Pancreas (tissue), 10 donors: ENCODE results near the gene SURF2. TPM values are rescaled to one million over a fixed set of nuclear protein-coding genes. Genes with fewer than 3 reads are reported as not detected.
"Not testable (repeated sequence)": the region's sequence is repeated elsewhere in the genome, so short reads cannot be mapped to it uniquely, and the experiment has no call there.

Source experiments
- ATAC-seq, 4 donors: fragments of 200-7000 bp; cut with Tn5 transposase; one replicate each; pipeline versions ENCODE4 v1.8.0 to v1.9.1; 2020; ENCODE audit warnings: mild to moderate bottlenecking in 4 of 4, moderate library complexity in 4 of 4
- DNase-seq, 6 donors: peaks; one replicate each; pipeline ENCODE4 v3.0.0-alpha.2; 2020
- FAIRE-seq: peaks from 2 replicates; lab custom pipeline; 2012; peaks lifted over from hg19 to GRCh38; lab: Jason Lieb, UNC
- H3K27ac ChIP-seq, 4 donors: fragments of 200-600 bp; sonication (generic); 1 replicate in 3 of 4; 2 replicates in 1 of 4; pipeline versions ENCODE4 v1.5.0 to v1.8.0; 2020
- H3K27me3 ChIP-seq, 4 donors: fragments of 200-600 bp; one replicate each; pipeline ENCODE4 v1.8.0; 2021
- H3K36me3 ChIP-seq, 3 donors: fragments of 200-600 bp; sonication (generic) in 1 of 3; one replicate each; pipeline versions ENCODE4 v1.5.0 to v1.8.0; 2020 to 2021
- H3K4me1 ChIP-seq, 3 donors: fragments of 200-600 bp; one replicate each; pipeline ENCODE4 v1.8.0; 2021
- H3K4me3 ChIP-seq, 4 donors: fragments of 200-600 bp; sonication (generic) in 2 of 4; one replicate each; pipeline versions ENCODE4 v1.5.0 to v1.8.0; 2020 to 2021
- H3K9me3 ChIP-seq, 4 donors: fragments of 200-600 bp; one replicate each; pipeline ENCODE4 v1.8.0; 2021
- WGBS, 2 donors: extraction: QIAGEN DNeasy Blood & Tissue Kit; methylation state at CpG; one replicate each; pipeline ENCODE4 v1.1.7; 2013; 5-methylcytosine and 5-hydroxymethylcytosine counted together
- intact Hi-C, 3 donors: fragments of 100-400 bp; cut with DNase I; formaldehyde crosslinking; loops; one replicate each; pipeline versions ENCODE4 v1.11.1 to v1.14.2; 2022
- polyA plus RNA-seq, 2 donors: library from polyadenylated mRNA; stranded (reverse); fragments of 200-250 nt; gene quantifications; one replicate each; pipeline ENCODE4 v1.2.3, GENCODE V29; 2013
- total RNA-seq, 6 donors: library from RNA; stranded (reverse); fragmentation: NEBNext Ultra II Directional in 4 of 6; extraction: Animal tissue kit (Norgen Biotek cat#: 25700) in 4 of 6; gene quantifications; one replicate each; pipeline versions ENCODE4 v1.2.1 to v1.2.4, GENCODE V29; 2021 to 2023
- TF ChIP-seq, protein P1 (sequence below), 4 donors: fragments of 200-600 bp; sonication (generic) in 3 of 4; IDR thresholded peaks; one replicate each; pipeline versions ENCODE4 v1.5.0 to v1.8.0; 2021; ENCODE audit warnings: antibody characterized with exemption in 4 of 4
- donor health status: healthy with polysubstance abuse.
- donor health status: DM: no; HTN: no; CAD: no; lungs with moderate emphysema.
- donor health status: DM: no; HTN: no; CAD: no.
- donor health status: control.
- donor health status: control.
- donor health status: Bipolar disorder and iron deficiency.
- donor health status: DM: yes; HTN: yes; CAD: no.
- donor health status: DM: no; HTN: no; CAD: no.
- donor health status: DM: no; HTN: no; CAD: no.
- donor health status: DM: yes; HTN: yes; CAD: no.

The SURF2 gene
- total and polyA plus RNA-seq, 8 donors, result 7.8 to 52.4 (median 13.2) TPM

DNA sequence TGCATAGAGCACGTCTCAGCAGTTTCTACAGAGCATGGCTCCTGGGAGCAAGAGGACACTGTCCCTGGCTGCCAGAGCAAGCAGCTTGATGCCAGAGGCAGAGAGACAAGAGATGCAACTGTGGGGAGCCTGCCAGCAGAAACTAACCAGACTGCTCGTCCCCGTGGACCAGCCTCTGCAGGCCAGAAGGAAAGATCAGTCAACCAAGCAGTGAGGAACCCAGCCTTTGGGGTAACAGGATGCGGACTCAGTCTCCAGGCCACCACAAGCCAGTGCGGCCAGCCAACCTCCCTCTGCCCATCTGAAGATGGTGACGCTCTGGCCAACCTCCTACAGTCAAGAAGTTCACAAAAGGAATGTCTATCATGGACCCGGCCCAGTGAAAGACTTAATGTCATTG lies 15.8 kb downstream of the SURF2 start:
- TF ChIP-seq, protein P1, sequence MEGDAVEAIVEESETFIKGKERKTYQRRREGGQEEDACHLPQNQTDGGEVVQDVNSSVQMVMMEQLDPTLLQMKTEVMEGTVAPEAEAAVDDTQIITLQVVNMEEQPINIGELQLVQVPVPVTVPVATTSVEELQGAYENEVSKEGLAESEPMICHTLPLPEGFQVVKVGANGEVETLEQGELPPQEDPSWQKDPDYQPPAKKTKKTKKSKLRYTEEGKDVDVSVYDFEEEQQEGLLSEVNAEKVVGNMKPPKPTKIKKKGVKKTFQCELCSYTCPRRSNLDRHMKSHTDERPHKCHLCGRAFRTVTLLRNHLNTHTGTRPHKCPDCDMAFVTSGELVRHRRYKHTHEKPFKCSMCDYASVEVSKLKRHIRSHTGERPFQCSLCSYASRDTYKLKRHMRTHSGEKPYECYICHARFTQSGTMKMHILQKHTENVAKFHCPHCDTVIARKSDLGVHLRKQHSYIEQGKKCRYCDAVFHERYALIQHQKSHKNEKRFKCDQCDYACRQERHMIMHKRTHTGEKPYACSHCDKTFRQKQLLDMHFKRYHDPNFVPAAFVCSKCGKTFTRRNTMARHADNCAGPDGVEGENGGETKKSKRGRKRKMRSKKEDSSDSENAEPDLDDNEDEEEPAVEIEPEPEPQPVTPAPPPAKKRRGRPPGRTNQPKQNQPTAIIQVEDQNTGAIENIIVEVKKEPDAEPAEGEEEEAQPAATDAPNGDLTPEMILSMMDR (IDR thresholded peaks at IDR 0.05), result no peak
- Histone ChIP-seq H3K4me3 (no peak overlapping the region), H3K36me3 (peaks cover 0 to 3% (median under 1%) of the 10 kb centered on the region in 3 donors), H3K27me3 (no peaks in the 10 kb centered on the region), H3K27ac (peak overlapping the region in 1 of 4 donors; percentile 33), H3K9me3 (no peaks in the 10 kb centered on the region), H3K4me1 (peaks cover 52 to 74% (median 56%) of the 10 kb centered on the region in 3 donors)
- 52 to 63% methylated on average over 7 of the region's 7 CpGs for WGBS, 2 donors
- no peak for FAIRE-seq
- intact Hi-C loops, result no loop called here
- DNase-seq, result peak in 1 of 6 donors; percentile 18
- no peak for ATAC-seq

DNA sequence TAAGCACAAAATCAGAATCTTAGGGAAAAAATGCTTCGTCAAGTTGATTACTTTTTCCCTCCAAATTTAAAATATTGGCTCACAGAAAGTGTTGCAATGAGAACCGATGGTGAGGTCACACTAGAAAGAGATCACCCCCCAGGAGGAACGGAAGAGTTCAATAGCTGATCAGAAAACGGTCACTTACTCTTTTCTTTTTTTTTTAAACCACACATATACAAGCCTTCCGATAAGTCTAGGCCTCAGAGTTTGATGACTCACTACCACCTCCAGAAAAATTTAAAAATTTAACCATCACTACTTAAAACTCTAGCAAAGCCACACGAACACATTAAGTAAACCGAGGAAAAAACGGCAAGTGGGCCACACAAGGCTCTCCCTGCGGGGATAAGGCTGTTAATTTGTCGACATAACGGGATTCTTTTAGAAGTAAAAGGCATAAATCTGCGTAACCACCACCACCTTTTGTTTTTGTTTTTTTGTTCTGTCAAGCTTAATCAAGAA lies 18.3 kb downstream of the SURF2 start:
- Histone ChIP-seq H3K27ac (peak overlapping the region; percentile 93 to 98 (median 95)), H3K36me3 (no peaks in the 10 kb centered on the region), H3K4me1 (peaks cover 29 to 54% (median 33%) of the 10 kb centered on the region in 3 donors), H3K27me3 (no peaks in the 10 kb centered on the region), H3K4me3 (peak overlapping the region; percentile 75 to 100 (median 98)), H3K9me3 (no peaks in the 10 kb centered on the region)
- FAIRE-seq (no peak), ATAC-seq (no peak), DNase-seq (no peak)
- TF ChIP-seq, protein P1 (IDR thresholded peaks at IDR 0.05), result no peak
- intact Hi-C loops, result no loop called here
- 6 to 8% methylated on average over 12 of the region's 12 CpGs for WGBS, 2 donors

DNA sequence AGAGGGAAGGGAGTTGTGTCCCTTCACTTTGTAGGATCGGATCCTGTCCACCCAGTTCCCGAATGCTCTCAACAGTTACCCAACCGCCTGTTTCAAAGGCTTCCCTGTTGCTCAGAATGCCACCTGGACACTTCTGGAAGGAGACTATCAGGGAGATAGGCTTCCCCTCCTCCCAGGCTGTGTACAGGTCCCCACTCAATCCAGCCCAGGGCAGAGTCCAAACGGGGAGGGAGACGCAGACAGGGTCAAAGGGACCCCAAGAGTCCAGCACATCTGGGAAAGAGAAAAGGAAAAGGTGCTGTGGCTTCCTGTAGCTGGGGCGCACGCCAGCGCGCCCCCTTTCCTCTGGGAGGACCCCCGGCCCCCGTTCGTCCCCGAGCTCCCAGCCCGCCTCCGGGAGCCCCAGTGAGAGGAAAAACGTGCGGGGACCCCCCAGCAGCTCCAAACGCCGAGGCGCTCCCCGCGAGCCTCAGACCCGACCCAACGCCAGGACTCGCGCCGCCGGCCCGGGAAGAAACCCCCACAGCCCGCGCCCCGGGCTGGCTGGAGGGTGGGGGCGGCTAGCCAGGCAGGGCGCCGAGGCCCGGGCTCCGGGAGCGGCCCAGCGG lies 18.9 kb downstream of the SURF2 start:
- intact Hi-C loops, result no loop called here
- peak; percentile 19 to 42 (median 41) for ATAC-seq
- peak in 5 of 6 donors; percentile 50 to 82 (median 56) for DNase-seq
- FAIRE-seq, result no peak
- Histone ChIP-seq H3K9me3 (no peaks in the 10 kb centered on the region), H3K4me1 (peaks cover 23 to 49% (median 33%) of the 10 kb centered on the region in 3 donors), H3K27ac (peak overlapping the region; percentile 93 to 98 (median 95)), H3K27me3 (no peaks in the 10 kb centered on the region), H3K36me3 (no peaks in the 10 kb centered on the region), H3K4me3 (peak overlapping the region; percentile 75 to 100 (median 98))
- 0 to 1% methylated on average over 27 to 39 of the region's 39 CpGs for WGBS, 2 donors
- TF ChIP-seq, protein P1 (IDR thresholded peaks at IDR 0.05), result no peak

DNA sequence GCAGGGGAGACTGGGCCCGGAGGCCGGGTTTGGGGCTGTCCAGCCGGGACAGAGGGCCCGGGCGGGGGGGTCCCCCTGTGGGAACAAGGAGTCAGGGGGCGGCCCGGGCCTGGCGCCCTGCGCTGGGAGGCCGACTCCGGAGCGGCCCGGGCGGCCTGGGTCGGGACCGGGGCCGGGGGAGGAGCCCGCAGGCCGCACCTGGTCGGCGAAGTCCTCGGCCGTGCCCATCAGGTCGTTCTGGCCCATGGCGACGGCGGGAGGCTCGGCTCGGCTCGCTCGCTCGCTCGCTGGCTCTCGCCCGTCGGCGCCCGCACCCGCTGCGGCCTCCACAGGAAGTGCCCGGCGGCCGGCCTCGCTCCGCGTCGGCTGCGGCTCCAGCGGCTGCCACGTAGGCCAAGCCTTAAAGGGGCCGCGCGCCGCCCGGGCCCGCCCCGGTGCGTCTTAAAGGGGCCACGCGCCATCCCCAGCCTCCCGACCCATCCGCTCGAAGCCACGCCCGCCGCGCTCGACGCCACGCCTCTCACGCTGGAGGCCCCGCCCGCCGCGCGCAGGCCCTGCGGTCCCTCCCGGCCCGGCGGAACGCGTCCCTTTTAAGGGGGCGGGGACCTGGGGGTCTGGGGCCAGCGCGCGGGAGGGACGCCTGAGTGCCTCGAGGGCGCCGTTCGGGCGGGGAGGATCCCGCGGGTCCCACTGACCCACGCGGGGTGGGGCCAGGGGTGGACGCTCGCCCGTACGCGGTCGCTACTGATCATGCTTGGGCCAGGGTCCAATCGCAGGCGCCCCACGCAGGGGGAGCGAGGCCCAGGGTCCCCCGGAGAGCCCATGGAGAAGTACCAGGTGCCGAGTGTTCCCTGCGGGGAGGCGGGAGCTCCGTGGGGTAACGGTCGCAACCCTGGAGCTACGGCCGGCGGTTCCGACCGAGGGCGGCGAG lies 19.6 kb downstream of the SURF2 start, which contains the start of the genes STKLD1 and SURF4:
STKLD1 (plus strand) TSS at position 643 of the 931 bp plus-strand sequence; CDS start at position 751, 108 bp downstream.
SURF4 (minus strand) TSS at position 337 of the 931 bp plus-strand sequence; CDS start at position 246, 91 bp downstream.
- Histone ChIP-seq H3K4me3 (peak within 1 kb of the TSS; percentile 75 to 100 (median 98)), H3K27ac (peak within 1 kb of the TSS; percentile 93 to 98 (median 95)), H3K4me1 (peaks cover 22 to 41% (median 26%) of the 10 kb centered on the region in 3 donors), H3K27me3 (no peaks in the 10 kb centered on the region), H3K9me3 (no peaks in the 10 kb centered on the region), H3K36me3 (no peaks in the 10 kb centered on the region)
- TF ChIP-seq, protein P1 (IDR thresholded peaks at IDR 0.05), result no peak
- 0% methylated on average over 86 to 120 of the region's 120 CpGs for WGBS, 2 donors
- intact Hi-C loops, result no loop called here
- ATAC-seq (peak; percentile 92 to 94 (median 92)), DNase-seq (peak; percentile 94 to 99 (median 98)), FAIRE-seq (no peak)

DNA sequence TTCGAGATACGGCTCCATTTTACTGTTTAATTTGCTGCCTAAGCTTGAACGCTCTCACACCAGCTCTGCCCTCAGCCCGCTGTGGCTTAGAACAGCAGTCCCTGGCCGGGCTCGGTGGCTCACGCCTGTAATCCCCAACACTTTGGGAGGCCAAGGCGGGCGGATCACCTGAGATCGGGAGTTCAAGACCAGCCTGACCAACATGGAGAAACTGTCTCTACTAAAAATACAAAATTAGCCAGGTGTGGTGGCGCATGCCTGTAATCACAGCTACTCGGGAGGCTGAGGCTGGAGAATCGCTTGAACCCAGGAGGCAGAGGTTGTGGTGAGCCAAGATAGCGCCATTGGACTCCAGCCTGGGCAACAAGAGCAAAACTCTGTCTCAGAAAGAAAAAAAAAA lies 20.9 kb downstream of the SURF2 start:
- H3K9me3 ChIP-seq, H3K27me3 ChIP-seq, H3K27ac ChIP-seq, FAIRE-seq, ATAC-seq, H3K36me3 ChIP-seq, intact Hi-C loops, H3K4me3 ChIP-seq: not testable (repeated sequence)
- peaks cover 9 to 28% (median 13%) of the 10 kb centered on the region in 3 donors for H3K4me1 ChIP-seq
- DNase-seq, result peak in 1 of 6 donors; percentile 19
- WGBS, 2 donors, result 83 to 86% methylated on average over 14 of the region's 14 CpGs
